DOHH2 (cell line): Measurements from ENCODE around the gene ZIC4.

Experiments
- H3F3A ChIP-seq: fragments of 200-600 bp; sonication (generic), shearing (Covaris generic); 2 replicates; pipeline ENCODE4 v1.6.0; 2016; ENCODE audit warnings: antibody characterized with exemption, mild to moderate bottlenecking; ENCODE audit not compliant: control insufficient read depth, insufficient read depth
- H3K27ac ChIP-seq: fragments of 200-600 bp; sonication (generic); 2 replicates; pipeline ENCODE4 v1.5.1; 2014; ENCODE audit warnings: low read depth, mild to moderate bottlenecking, low read length, moderate library complexity
- H3K27me3 ChIP-seq: fragments of 200-600 bp; sonication (generic); 2 replicates; pipeline ENCODE4 v1.6.1; 2014; ENCODE audit warnings: mild to moderate bottlenecking, low read length, mixed read lengths; ENCODE audit not compliant: control insufficient read depth
- H3K36me3 ChIP-seq: fragments of 200-600 bp; sonication (generic); 2 replicates; pipeline ENCODE4 v1.6.1; 2014; ENCODE audit warnings: mild to moderate bottlenecking, low read length, moderate library complexity, mixed read lengths; ENCODE audit not compliant: control insufficient read depth
- H3K4me1 ChIP-seq: fragments of 200-600 bp; sonication (generic); 2 replicates; pipeline ENCODE4 v1.6.1; 2014; ENCODE audit warnings: mild to moderate bottlenecking, low read length, mixed read lengths; ENCODE audit not compliant: control insufficient read depth
- H3K4me2 ChIP-seq: fragments of 200-600 bp; sonication (generic); 2 replicates; pipeline ENCODE4 v1.6.0; 2014; ENCODE audit warnings: mild to moderate bottlenecking, low read length, moderate library complexity
- H3K4me3 ChIP-seq: fragments of 200-600 bp; sonication (generic); 2 replicates; pipeline ENCODE4 v1.5.1; 2014; ENCODE audit warnings: mild to moderate bottlenecking, low read length, mixed read lengths
- H3K79me2 ChIP-seq: fragments of 200-600 bp; sonication (generic); 2 replicates; pipeline ENCODE4 v1.6.1; 2014; ENCODE audit warnings: mild to moderate bottlenecking, low read length, mixed read lengths; ENCODE audit not compliant: control insufficient read depth
- H3K9me2 ChIP-seq: fragments of 200-600 bp; sonication (generic); replicated peaks from 2 replicates; pipeline ENCODE4 v1.6.1; 2014; ENCODE audit warnings: mild to moderate bottlenecking, low read length, mixed read lengths; ENCODE audit not compliant: control insufficient read depth
- H3K9me3 ChIP-seq: fragments of 200-600 bp; sonication (generic); 2 replicates; pipeline ENCODE4 v1.6.1; 2014; ENCODE audit warnings: antibody characterized with exemption, low read length, mixed read lengths; ENCODE audit not compliant: control insufficient read depth, insufficient read depth
- H4K20me1 ChIP-seq: fragments of 200-600 bp; sonication (generic); 2 replicates; pipeline ENCODE4 v1.6.0; 2014; ENCODE audit warnings: low read depth, mild to moderate bottlenecking, antibody characterized with exemption, low read length, moderate library complexity; ENCODE audit not compliant: control insufficient read depth, insufficient read depth
- CTCF ChIP-seq: fragments of 200-600 bp; sonication (generic); IDR thresholded peaks from one replicate; pipeline ENCODE4 v1.5.1; 2014; ENCODE audit warnings: antibody characterized with exemption, mild to moderate bottlenecking, low read depth, low read length; ENCODE audit not compliant: poor library complexity, severe bottlenecking
- EZH2phosphoT487 ChIP-seq: fragments of 200-600 bp; sonication (generic); IDR thresholded peaks from 2 replicates; pipeline ENCODE4 v1.6.1; 2017; ENCODE audit warnings: borderline replicate concordance, mild to moderate bottlenecking, antibody characterized with exemption, low read length, moderate library complexity, mixed read lengths

The ZIC4 gene

GRCh38 chr3:147408188-147409100 lies 2.1 kb upstream of the ZIC4 start:
- TF ChIP-seq CTCF (no peak), EZH2phosphoT487 (no peak)
- Histone ChIP-seq H4K20me1 (no peaks in the 10 kb centered on the region), H3K4me2 (no peak overlapping the region), H3K27ac (no peak overlapping the region), H3K9me3 (peaks cover 5% of the 10 kb centered on the region; the same call in 1 of the 2 replicates), H3K4me3 (no peak overlapping the region), H3K79me2 (no peaks in the 10 kb centered on the region), H3K36me3 (no peaks in the 10 kb centered on the region), H3K27me3 (no peaks in the 10 kb centered on the region), H3K9me2 (no peaks in the 10 kb centered on the region), H3K4me1 (no peaks in the 10 kb centered on the region), H3F3A (no peaks in the 10 kb centered on the region)

- H3K27me3 ChIP-seq = no peaks in the 10 kb centered on the region
- no peaks in the 10 kb centered on the region for H3F3A ChIP-seq
- no peak overlapping the region for H3K27ac ChIP-seq
- H3K36me3 ChIP-seq = no peaks in the 10 kb centered on the region
- H3K9me2 ChIP-seq = no peaks in the 10 kb centered on the region
- no peak overlapping the region for H3K4me3 ChIP-seq
- no peak overlapping the region for H3K4me2 ChIP-seq
- TF ChIP-seq EZH2phosphoT487 = no peak
- peaks cover 5% of the 10 kb centered on the region; the same call in 1 of the 2 replicates for H3K9me3 ChIP-seq
- H3K4me1 ChIP-seq = no peaks in the 10 kb centered on the region
- no peaks in the 10 kb centered on the region for H4K20me1 ChIP-seq
- no peaks in the 10 kb centered on the region for H3K79me2 ChIP-seq
Observed at GRCh38 chr3:147407498-147408187, 1.3 kb upstream of the ZIC4 start.

GRCh38 chr3:147407114-147407497 lies 763 bp upstream of the ZIC4 start:
- Histone ChIP-seq H4K20me1 (no peaks in the 10 kb centered on the region), H3K79me2 (no peaks in the 10 kb centered on the region), H3K4me2 (no peak overlapping the region), H3K9me3 (peaks cover 5% of the 10 kb centered on the region; the same call in 1 of the 2 replicates), H3K36me3 (no peaks in the 10 kb centered on the region), H3F3A (no peaks in the 10 kb centered on the region), H3K27me3 (no peaks in the 10 kb centered on the region), H3K4me3 (no peak overlapping the region), H3K27ac (no peak overlapping the region), H3K9me2 (no peaks in the 10 kb centered on the region), H3K4me1 (no peaks in the 10 kb centered on the region)
- TF ChIP-seq CTCF (no peak), EZH2phosphoT487 (no peak)
